Upper lobe of left lung (tissue), 4 donors: ENCODE data around the gene FAF1.

Experiments
- CTCF ChIP-seq, 6 experiments: fragments of 450-650 bp in 4 of 6; fragments of 200-600 bp in 2 of 6; sonication (generic) in 2 of 6; IDR thresholded peaks; one replicate each; pipeline ENCODE4 v1.5.1; 2016 to 2019; ENCODE audit warnings: antibody characterized with exemption in 6 of 6
- POLR2A ChIP-seq, 4 donors: fragments of 450-650 bp; IDR thresholded peaks; one replicate each; pipeline ENCODE4 v1.5.1; 2016 to 2017; ENCODE audit warnings: antibody characterized with exemption in 4 of 4, mild to moderate bottlenecking in 2 of 4
- POLR2AphosphoS5 ChIP-seq, 2 donors: sonication (generic); formaldehyde crosslinking; IDR thresholded peaks; one replicate each; pipeline ENCODE4 v1.5.1; 2017; ENCODE audit warnings: antibody characterized with exemption in 2 of 2

- TF ChIP-seq CTCF (IDR thresholded peaks at IDR 0.05), result no peak
- TF ChIP-seq POLR2AphosphoS5 (IDR thresholded peaks at IDR 0.05), result no peak
- no peak for TF ChIP-seq POLR2A (IDR thresholded peaks at IDR 0.05)
Measured at GRCh38 chr1:50985094-50985493, 25.0 kb upstream of the FAF1 start.
